ENCODE data around the gene SPATA31E1.

Gene SPATA31E1

GRCh38 chr9:87853876-87854579, 28.6 kb upstream of the SPATA31E1 start:
- no peaks in the 10 kb centered on the region for H3K36me3 Mint-ChIP-seq (ENCODE audit: low read depth)
- peak overlapping the region; percentile 13 for H3K27ac Mint-ChIP-seq
- peaks cover 6% of the 10 kb centered on the region for H3K4me1 Mint-ChIP-seq
- H3K4me3 Mint-ChIP-seq: no peak overlapping the region
- DNase-seq: no peak
- TF ChIP-seq CTCF (IDR thresholded peaks at IDR 0.05): no peak
- H3K9me3 Mint-ChIP-seq: peaks cover 19% of the 10 kb centered on the region
- peaks cover 3% of the 10 kb centered on the region for H3K27me3 Mint-ChIP-seq (ENCODE audit: low read depth, poor library complexity)

GRCh38 chr9:87854580-87854955, 28.1 kb upstream of the SPATA31E1 start:
- Mint-ChIP-seq H3K27me3 (ENCODE audit: low read depth, poor library complexity) (peaks cover 3% of the 10 kb centered on the region), H3K4me3 (no peak overlapping the region), H3K4me1 (peaks cover 6% of the 10 kb centered on the region), H3K36me3 (ENCODE audit: low read depth) (no peaks in the 10 kb centered on the region), H3K27ac (no peak overlapping the region), H3K9me3 (peaks cover 24% of the 10 kb centered on the region)
- no peak for DNase-seq
- no peak for TF ChIP-seq CTCF (IDR thresholded peaks at IDR 0.05)

- no peak for TF ChIP-seq CTCF (IDR thresholded peaks at IDR 0.05)
- H3K27me3 Mint-ChIP-seq (ENCODE audit: low read depth, poor library complexity): peaks cover 3% of the 10 kb centered on the region
- no peaks in the 10 kb centered on the region for H3K36me3 Mint-ChIP-seq (ENCODE audit: low read depth)
- no peak overlapping the region for H3K27ac Mint-ChIP-seq
- no peak for DNase-seq
- H3K9me3 Mint-ChIP-seq: peaks cover 25% of the 10 kb centered on the region
- no peak overlapping the region for H3K4me3 Mint-ChIP-seq
- H3K4me1 Mint-ChIP-seq: peaks cover 6% of the 10 kb centered on the region
Observed at GRCh38 chr9:87855061-87855460, 27.6 kb upstream of the SPATA31E1 start.

- peaks cover 4% of the 10 kb centered on the region for H3K27me3 Mint-ChIP-seq (ENCODE audit: low read depth, poor library complexity)
- no peak for DNase-seq
- no peak for TF ChIP-seq CTCF (IDR thresholded peaks at IDR 0.05)
- H3K9me3 Mint-ChIP-seq: peaks cover 44% of the 10 kb centered on the region
- H3K4me3 Mint-ChIP-seq: no peak overlapping the region
- peaks cover 6% of the 10 kb centered on the region for H3K4me1 Mint-ChIP-seq
- H3K36me3 Mint-ChIP-seq (ENCODE audit: low read depth): no peaks in the 10 kb centered on the region
- H3K27ac Mint-ChIP-seq: no peak overlapping the region
Observed at GRCh38 chr9:87857141-87857947, 25.3 kb upstream of the SPATA31E1 start.

- peaks cover 6% of the 10 kb centered on the region for H3K4me1 Mint-ChIP-seq
- H3K36me3 Mint-ChIP-seq (ENCODE audit: low read depth): no peaks in the 10 kb centered on the region
- H3K9me3 Mint-ChIP-seq: peaks cover 48% of the 10 kb centered on the region
- H3K27me3 Mint-ChIP-seq (ENCODE audit: low read depth, poor library complexity): peaks cover 8% of the 10 kb centered on the region
- no peak overlapping the region for H3K27ac Mint-ChIP-seq
- TF ChIP-seq CTCF (IDR thresholded peaks at IDR 0.05): no peak
- DNase-seq: no peak
- no peak overlapping the region for H3K4me3 Mint-ChIP-seq
Observed at GRCh38 chr9:87857948-87858335, 24.7 kb upstream of the SPATA31E1 start.

Measured in nephron progenitor cell (in vitro differentiated cells).